GM12878 (cell line): ENCODE measurements around the gene CCDC187. TPM values are rescaled to one million over a fixed set of nuclear protein-coding genes. Genes with fewer than 3 reads are reported as not detected.

Source experiments
- ATAC-seq: fragments of 200-7000 bp; cut with Tn5 transposase; 3 replicates; pipeline ENCODE4 v1.9.1; 2020; ENCODE audit warnings: mild to moderate bottlenecking, moderate library complexity
- BruUV-seq: library from RNA; stranded (reverse); fragments of 400-500 nt; replicated peaks from 2 replicates; lab custom pipeline; 2021; lab: Mats Ljungman, UMichigan
- CTCF ChIA-PET: fragments of 300-600 bp; sonication (Branson Sonifier 250); formaldehyde crosslinking; extraction: SDS; loops from one replicate; lab custom pipeline; 2021; ENCODE audit warnings: inconsistent platforms; lab: Yijun Ruan, JAX
- POLR2A ChIA-PET: fragments of 350-600 bp; formaldehyde crosslinking; extraction: SDS; loops from one replicate; lab custom pipeline; 2021; ENCODE audit warnings: inconsistent platforms; lab: Charles Lee
- RAD21 ChIA-PET: fragments of 300-600 bp; sonication (Branson Sonifier 250); formaldehyde crosslinking; loops from one replicate; lab custom pipeline; 2023; ENCODE audit warnings: antibody characterized with exemption; ENCODE audit not compliant: unreplicated experiment; lab: Charles Lee
- SMC1A ChIA-PET: fragments of 300-600 bp; sonication (Branson Sonifier 250); formaldehyde crosslinking; loops from one replicate; lab custom pipeline; 2023; ENCODE audit not compliant: unreplicated experiment, uncharacterized antibody; lab: Charles Lee
- DNase-seq: peaks from one replicate; pipeline ENCODE4 v3.0.0-alpha.2; 2011; ENCODE audit warnings: low read depth, low spot score
- FAIRE-seq: peaks from 3 replicates; lab custom pipeline; 2011; peaks lifted over from hg19 to GRCh38; lab: Jason Lieb, UNC
- H2AFZ ChIP-seq: 2 replicates; pipeline ENCODE4 v1.6.0; 2011; ENCODE audit warnings: low read depth, low read length, control low read depth; ENCODE audit not compliant: control insufficient read depth
- H3K27ac ChIP-seq: 2 replicates; pipeline ENCODE4 v1.5.1; 2011; ENCODE audit warnings: control low read depth; ENCODE audit not compliant: control insufficient read depth, insufficient read depth
- H3K27me3 ChIP-seq, 2 experiments: replicated peaks in 1 of 2; 2 replicates each; pipeline versions ENCODE4 v1.6.0 to v1.6.1; 2011; ENCODE audit warnings: low read length in 1 of 2; ENCODE audit not compliant: control insufficient read depth in 2 of 2, insufficient read depth in 2 of 2
- H3K36me3 ChIP-seq, 2 experiments: 2 replicates each; pipeline ENCODE4 v1.5.1; 2011; ENCODE audit warnings: low read length in 1 of 2; ENCODE audit not compliant: control insufficient read depth in 2 of 2, insufficient read depth in 2 of 2
- H3K4me1 ChIP-seq: 2 replicates; pipeline ENCODE4 v1.6.1; 2011; ENCODE audit warnings: mild to moderate bottlenecking, low read length, moderate library complexity, mixed read lengths; ENCODE audit not compliant: control insufficient read depth, insufficient read depth
- H3K4me2 ChIP-seq: 2 replicates; pipeline ENCODE4 v1.6.0; 2011; ENCODE audit warnings: control low read depth; ENCODE audit not compliant: control insufficient read depth, insufficient read depth
- H3K4me3 ChIP-seq: fragments of 200-600 bp; sonication (generic); 2 replicates; pipeline ENCODE4 v1.5.1; 2016
- H3K79me2 ChIP-seq: 2 replicates; pipeline ENCODE4 v1.6.0; 2011; ENCODE audit warnings: low read length; ENCODE audit not compliant: control insufficient read depth, insufficient read depth
- H3K9ac ChIP-seq: 2 replicates; pipeline ENCODE4 v1.8.0; 2011; ENCODE audit warnings: low read length, control low read depth, mixed read lengths; ENCODE audit not compliant: control insufficient read depth, insufficient read depth
- H3K9me3 ChIP-seq: replicated peaks from 3 replicates; pipeline ENCODE4 v1.5.1; 2011; ENCODE audit warnings: mild to moderate bottlenecking, low read length; ENCODE audit not compliant: control insufficient read depth, insufficient read depth
- H4K20me1 ChIP-seq: 2 replicates; pipeline ENCODE4 v1.6.0; 2011; ENCODE audit not compliant: control insufficient read depth, insufficient read depth
- ATF2 ChIP-seq: IDR thresholded peaks from 2 replicates; pipeline ENCODE4 v1.6.1; 2012; ENCODE audit warnings: low read length, inconsistent platforms
- HDAC2 ChIP-seq: fragments of 200-600 bp; sonication (generic); IDR thresholded peaks from 2 replicates; pipeline ENCODE4 v1.6.1; 2017
- LARP7 ChIP-seq: fragments of 450-650 bp; IDR thresholded peaks from 2 replicates; pipeline ENCODE4 v1.6.1; 2017; ENCODE audit warnings: mild to moderate bottlenecking
- MEF2B ChIP-seq: fragments of 450-650 bp; IDR thresholded peaks from 2 replicates; pipeline ENCODE4 v1.6.1; 2018; ENCODE audit warnings: mild to moderate bottlenecking, moderate library complexity; ENCODE audit not compliant: partially characterized antibody, poor library complexity, severe bottlenecking
- RELB ChIP-seq: fragments of 450-650 bp; IDR thresholded peaks from 2 replicates; pipeline ENCODE4 v1.6.1; 2017; ENCODE audit warnings: low read depth, mild to moderate bottlenecking, moderate library complexity
- WGBS: methylation state at CpG from one replicate; pipeline ENCODE4 v1.1.6; 2016; ENCODE audit warnings: low lambda C conversion rate; ENCODE audit not compliant: insufficient replicate concordance, insufficient coverage; ENCODE audit errors: missing lambda C conversion rate; 5-methylcytosine and 5-hydroxymethylcytosine counted together
- in situ Hi-C: fragments of 300-500 bp; cut with MboI; formaldehyde crosslinking; loops from 9 replicates; pipeline ENCODE4 v1.14.3; 2018; ENCODE audit warnings: mixed read lengths
- intact Hi-C: fragments of 100-400 bp; cut with micrococcal nuclease; formaldehyde crosslinking; loops from one replicate; pipeline ENCODE4 v1.14.2; 2022; ENCODE audit not compliant: unreplicated experiment
- polyA plus RNA-seq, 11 experiments: library from polyadenylated mRNA; depleted of rRNA in 4 of 11; unstranded in 6 of 11; stranded (reverse) in 5 of 11; fragments of >200 nt; fragmentation: Nextera tagmentation in 4 of 11; fragmentation: Illumina TruSeq in 1 of 11; extraction: Ambion mirVana in 4 of 11; extraction: Trizol in 1 of 11; gene quantifications; 1 replicate in 1 of 11; 2 replicates in 10 of 11; pipeline versions ENCODE4 v1.2.1 to v1.2.3, GENCODE V29; 2011 to 2016; ENCODE audit warnings: inconsistent platforms in 2 of 11, missing spikeins in 2 of 11, low read depth in 1 of 11
- total RNA-seq, 4 experiments: library from RNA; depleted of rRNA in 3 of 4; stranded (reverse); fragments of >200 nt in 3 of 4; fragmentation: Illumina TruSeq in 1 of 4; extraction: Trizol in 1 of 4; gene quantifications; 2 replicates each; pipeline versions ENCODE4 v1.2.1 to v1.2.3, GENCODE V29; 2013 to 2021

Gene CCDC187
- total and polyA plus RNA-seq, 10 of the 15 experiments (the other 5 are each of a cell fraction or from before 2014, with no cell fraction given): 0.04 to 0.23 (median 0.04) TPM; not detected in 7

GRCh38 chr9:136336156-136336870, 32.4 kb upstream of the CCDC187 start:
- Histone ChIP-seq H3K4me1 (no peaks in the 10 kb centered on the region), H3K79me2 (no peaks in the 10 kb centered on the region), H3K27me3 (no peaks in the 10 kb centered on the region), H3K4me2 (no peak overlapping the region), H4K20me1 (no peaks in the 10 kb centered on the region), H3K9ac (no peak overlapping the region), H3K36me3 (no peaks in the 10 kb centered on the region), H3K27ac (no peak overlapping the region), H3K4me3 (no peak overlapping the region), H2AFZ (no peak overlapping the region), H3K9me3 (no peaks in the 10 kb centered on the region)
- no peak for TF ChIP-seq ATF2
- SMC1A ChIA-PET: no interaction called here
- RAD21 ChIA-PET: no interaction called here
- no peak for DNase-seq
- FAIRE-seq: no peak
- BruUV-seq: no TSS peak
- CTCF ChIA-PET: interaction anchor here (2.0 kb wide), 1 partner anchor 65 kb away, joined by 8 read pairs; no protein-coding TSS in a partner anchor
- intact Hi-C loops: no loop called here
- POLR2A ChIA-PET: no interaction called here
- WGBS: 26% methylated on average over 25 of the region's 30 CpGs
- in situ Hi-C loops: loop anchor here (5.0 kb wide), 1 partner anchor 61 kb away; no protein-coding TSS in a partner anchor
- no peak for ATAC-seq

- FAIRE-seq: no peak
- H3K79me2 ChIP-seq: no peaks in the 10 kb centered on the region
- no peaks in the 10 kb centered on the region for H3K27me3 ChIP-seq
- ChIA-PET SMC1A (no interaction called here), RAD21 (no interaction called here), CTCF (no interaction called here), POLR2A (no interaction called here)
- no peak for TF ChIP-seq HDAC2
- TF ChIP-seq RELB: no peak
- TF ChIP-seq LARP7: no peak
- TF ChIP-seq MEF2B: no peak
- BruUV-seq: no TSS peak
- no peaks in the 10 kb centered on the region for H4K20me1 ChIP-seq
- H3K27ac ChIP-seq: no peak overlapping the region
- no peaks in the 10 kb centered on the region for H3K4me1 ChIP-seq
- no peaks in the 10 kb centered on the region for H3K36me3 ChIP-seq
- H2AFZ ChIP-seq: no peak overlapping the region
- no peak overlapping the region for H3K4me2 ChIP-seq
- no peaks in the 10 kb centered on the region for H3K9me3 ChIP-seq
- in situ Hi-C loops (loop anchor here (5.0 kb wide), 1 partner anchor 62 kb away; no protein-coding TSS in a partner anchor), intact Hi-C loops (no loop called here)
- no peak for ATAC-seq
- WGBS: 28% methylated on average over 24 of the region's 26 CpGs
- no peak for DNase-seq
- H3K9ac ChIP-seq: no peak overlapping the region
- H3K4me3 ChIP-seq: no peak overlapping the region
Measured at GRCh38 chr9:136335296-136336155, 31.6 kb upstream of the CCDC187 start.
